Fibroblast of lung (primary cell): Measurements from ENCODE around the gene THSD7B. TPM values are rescaled to one million over a fixed set of nuclear protein-coding genes. Genes with fewer than 3 reads are reported as not detected.

Source experiments
- DNase-seq, 2 donors: peaks; one replicate each; pipeline versions ENCODE4 v3.0.0 to v3.0.0-alpha.2; 2010; ENCODE audit warnings: low read depth in 2 of 2
- H2AFZ ChIP-seq: 2 replicates; pipeline ENCODE4 v1.5.1; 2012; ENCODE audit warnings: low read length, control low read depth, inconsistent platforms
- H3K27ac ChIP-seq: 2 replicates; pipeline ENCODE4 v1.5.1; 2011; ENCODE audit warnings: low read length, control low read depth; ENCODE audit not compliant: insufficient read depth
- H3K27me3 ChIP-seq: 2 replicates; pipeline ENCODE4 v1.5.1; 2011; ENCODE audit warnings: mild to moderate bottlenecking, low read length; ENCODE audit not compliant: control insufficient read depth, insufficient read depth
- H3K36me3 ChIP-seq: 2 replicates; pipeline ENCODE4 v1.5.1; 2011; ENCODE audit warnings: low read length; ENCODE audit not compliant: control insufficient read depth, insufficient read depth
- H3K4me1 ChIP-seq: 2 replicates; pipeline ENCODE4 v1.5.1; 2011; ENCODE audit warnings: low read length; ENCODE audit not compliant: control insufficient read depth, insufficient read depth; ENCODE audit errors: extremely low read depth
- H3K4me2 ChIP-seq: 2 replicates; pipeline ENCODE4 v1.5.1; 2011; ENCODE audit warnings: low read length, control low read depth; ENCODE audit not compliant: insufficient read depth; ENCODE audit errors: extremely low read depth
- H3K4me3 ChIP-seq, 4 experiments: fragments of 200-600 bp in 1 of 4; sonication (generic) in 1 of 4; replicated peaks in 1 of 4; 2 replicates each; pipeline ENCODE4 v1.5.1; 2011 to 2016; ENCODE audit warnings: low read length in 4 of 4, low read depth in 3 of 4, mild to moderate bottlenecking in 3 of 4, control low read depth in 2 of 4, inconsistent platforms in 1 of 4, mixed read lengths in 1 of 4; ENCODE audit not compliant: insufficient read depth in 1 of 4; ENCODE audit errors: control extremely low read depth in 1 of 4
- H3K79me2 ChIP-seq: 2 replicates; pipeline ENCODE4 v1.5.1; 2012; ENCODE audit warnings: mild to moderate bottlenecking, low read length, inconsistent platforms; ENCODE audit not compliant: control insufficient read depth, insufficient read depth
- H3K9ac ChIP-seq: 2 replicates; pipeline ENCODE4 v1.5.1; 2011; ENCODE audit warnings: mild to moderate bottlenecking, low read length, control low read depth; ENCODE audit not compliant: insufficient read depth
- H3K9me3 ChIP-seq: 2 replicates; pipeline ENCODE4 v1.5.1; 2012; ENCODE audit warnings: low read depth, low read length; ENCODE audit not compliant: control insufficient read depth, insufficient read depth
- H4K20me1 ChIP-seq: 2 replicates; pipeline ENCODE4 v1.5.1; 2011; ENCODE audit warnings: low read length; ENCODE audit not compliant: control insufficient read depth, insufficient read depth; ENCODE audit errors: extremely low read depth
- CTCF ChIP-seq, 2 donors: IDR thresholded peaks in 1 of 2; conservative IDR thresholded peaks in 1 of 2; 1 replicate in 1 of 2; 2 replicates in 1 of 2; pipeline ENCODE4 v1.5.1; 2011 to 2012; ENCODE audit warnings: low read length in 2 of 2, control low read depth in 1 of 2, inconsistent platforms in 1 of 2, low read depth in 1 of 2, mild to moderate bottlenecking in 1 of 2
- EZH2 ChIP-seq: IDR thresholded peaks from 2 replicates; pipeline ENCODE4 v1.5.1; 2012; ENCODE audit warnings: low read length, control low read depth, mild to moderate bottlenecking; ENCODE audit errors: missing control alignments
- polyA plus RNA-seq, 2 donors: library from polyadenylated mRNA; depleted of rRNA in 1 of 2; stranded (reverse) in 1 of 2; unstranded in 1 of 2; fragments of >200 nt; gene quantifications; 2 replicates each; pipeline ENCODE4 v1.2.1, GENCODE V29; 2011 to 2012; ENCODE audit warnings: missing spikeins in 1 of 2
- total RNA-seq: library from RNA; depleted of rRNA; stranded (reverse); fragments of >200 nt; gene quantifications from 2 replicates; pipeline ENCODE4 v1.2.1, GENCODE V29; 2014

The THSD7B gene
- total and polyA plus RNA-seq, 2 donors (not counting 1 experiment from before 2014, with no cell fraction given) = under 0.01 TPM; not detected in 1

- TF ChIP-seq CTCF (conservative IDR thresholded peaks at IDR 0.05 in 1 of 2, IDR thresholded peaks at IDR 0.05 in 1 of 2; ENCODE audit: low read depth in 1 of 2, low read length in 2 of 2) = no peak
- no peak for TF ChIP-seq EZH2
- H3K4me3 ChIP-seq = no peak overlapping the region
- no peak overlapping the region for H3K9ac ChIP-seq
- H3K4me2 ChIP-seq = no peak overlapping the region
- no peak overlapping the region for H3K27ac ChIP-seq
- H3K36me3 ChIP-seq = no peaks in the 10 kb centered on the region
- H4K20me1 ChIP-seq = no peaks in the 10 kb centered on the region
- H3K27me3 ChIP-seq = no peaks in the 10 kb centered on the region
- H3K9me3 ChIP-seq = no peaks in the 10 kb centered on the region
- DNase-seq = peak in 1 of 2 donors; percentile 61
- H2AFZ ChIP-seq = no peak overlapping the region
- no peaks in the 10 kb centered on the region for H3K4me1 ChIP-seq
- H3K79me2 ChIP-seq = no peaks in the 10 kb centered on the region
Measured at GRCh38 chr2:137185378-137186078, 420.2 kb downstream of the THSD7B start.

GRCh38 chr2:137187216-137187615 is 421.9 kb downstream of the THSD7B start:
- no peak overlapping the region for H3K4me3 ChIP-seq
- H3K27ac ChIP-seq = no peak overlapping the region
- no peaks in the 10 kb centered on the region for H3K9me3 ChIP-seq
- H3K4me1 ChIP-seq = no peaks in the 10 kb centered on the region
- H3K27me3 ChIP-seq = no peaks in the 10 kb centered on the region
- no peaks in the 10 kb centered on the region for H3K79me2 ChIP-seq
- no peak for TF ChIP-seq EZH2
- no peak for TF ChIP-seq CTCF (conservative IDR thresholded peaks at IDR 0.05 in 1 of 2, IDR thresholded peaks at IDR 0.05 in 1 of 2; ENCODE audit: low read depth in 1 of 2, low read length in 2 of 2)
- no peaks in the 10 kb centered on the region for H3K36me3 ChIP-seq
- DNase-seq = no peak
- no peak overlapping the region for H3K4me2 ChIP-seq
- no peaks in the 10 kb centered on the region for H4K20me1 ChIP-seq
- no peak overlapping the region for H3K9ac ChIP-seq
- H2AFZ ChIP-seq = no peak overlapping the region

GRCh38 chr2:137190411-137191195 is 425.3 kb downstream of the THSD7B start:
- Histone ChIP-seq H3K9ac (no peak overlapping the region), H3K79me2 (no peaks in the 10 kb centered on the region), H3K9me3 (no peaks in the 10 kb centered on the region), H3K27ac (no peak overlapping the region), H3K4me1 (no peaks in the 10 kb centered on the region), H3K36me3 (no peaks in the 10 kb centered on the region), H3K4me2 (no peak overlapping the region), H3K4me3 (no peak overlapping the region), H2AFZ (no peak overlapping the region), H4K20me1 (no peaks in the 10 kb centered on the region), H3K27me3 (no peaks in the 10 kb centered on the region)
- DNase-seq = no peak
- no peak for TF ChIP-seq EZH2
- TF ChIP-seq CTCF (conservative IDR thresholded peaks at IDR 0.05 in 1 of 2, IDR thresholded peaks at IDR 0.05 in 1 of 2; ENCODE audit: low read depth in 1 of 2, low read length in 2 of 2) = no peak
